ENCODE results near the gene SOS1.

SOS1 gene

DNA sequence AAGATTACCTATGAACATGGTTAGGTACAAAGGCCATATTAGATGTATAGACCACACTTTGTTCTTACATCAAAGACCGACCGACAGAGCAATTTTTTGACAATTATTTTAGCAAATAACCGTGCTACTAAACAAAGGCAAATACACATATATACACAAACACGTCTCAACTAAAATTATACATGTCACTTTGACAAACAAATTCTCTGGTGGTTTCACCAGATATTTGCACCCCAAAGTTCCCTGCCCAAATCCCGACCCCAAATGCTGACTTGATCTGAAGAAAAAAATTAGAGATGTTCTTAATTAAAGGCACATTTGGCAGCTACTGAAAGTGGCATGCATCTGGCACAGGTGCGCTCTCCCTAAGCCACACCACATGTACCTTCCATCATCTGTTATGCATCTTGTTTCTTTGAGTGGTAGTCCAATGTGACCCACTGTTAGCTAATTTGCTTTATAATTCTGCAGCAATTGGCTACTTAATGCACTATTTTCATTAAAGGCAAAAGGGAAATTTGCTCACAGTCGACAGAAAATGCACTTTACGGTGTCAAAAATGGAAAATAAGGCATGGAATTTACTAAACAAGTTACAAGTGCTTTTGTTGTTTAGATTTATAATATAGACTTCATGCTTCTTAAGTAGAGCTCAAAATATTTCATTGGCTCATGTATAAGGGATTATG, 139.0 kb downstream of the SOS1 start:
- Histone ChIP-seq H3K27me3 (replicated peaks; ENCODE audit: insufficient read depth, low read length) (no peaks in the 10 kb centered on the region), H4K20me1 (ENCODE audit: insufficient read depth, low read length) (no peaks in the 10 kb centered on the region), H3K4me2 (ENCODE audit: low read depth, low read length) (no peak overlapping the region), H3K9me2 (replicated peaks; ENCODE audit: insufficient read depth, low read length) (no peaks in the 10 kb centered on the region), H3K36me3 (replicated peaks; ENCODE audit: insufficient read depth, low read length) (no peaks in the 10 kb centered on the region), H2AFZ (ENCODE audit: low read length) (no peak overlapping the region), H3K9ac (ENCODE audit: low read length) (no peak overlapping the region), H3K9me3 (replicated peaks; ENCODE audit: insufficient read depth, low read length) (no peaks in the 10 kb centered on the region), H3K79me2 (ENCODE audit: low read length) (no peaks in the 10 kb centered on the region), H3K4me1 (ENCODE audit: low read length) (no peaks in the 10 kb centered on the region), H3F3A (ENCODE audit: insufficient read depth, low read length) (no peaks in the 10 kb centered on the region), H3K4me3 (ENCODE audit: low read length) (no peak overlapping the region), H3K27ac (ENCODE audit: low read length) (no peak overlapping the region)
- DNase-seq = no peak
- TF ChIP-seq CTCF (IDR thresholded peaks at IDR 0.05; ENCODE audit: low read length) (no peak), EZH2phosphoT487 (IDR thresholded peaks at IDR 0.05; ENCODE audit: low read length) (no peak), EZH2 (optimal IDR thresholded peaks at IDR 0.05; ENCODE audit: low read depth, low read length) (no peak)

GRCh38 chr2:38981003-38981669, 139.7 kb downstream of the SOS1 start:
- TF ChIP-seq EZH2 (optimal IDR thresholded peaks at IDR 0.05; ENCODE audit: low read depth, low read length) = no peak
- TF ChIP-seq EZH2phosphoT487 (IDR thresholded peaks at IDR 0.05; ENCODE audit: low read length) = no peak
- TF ChIP-seq CTCF (IDR thresholded peaks at IDR 0.05; ENCODE audit: low read length) = no peak
- Histone ChIP-seq H4K20me1 (ENCODE audit: insufficient read depth, low read length) (no peaks in the 10 kb centered on the region), H3F3A (ENCODE audit: insufficient read depth, low read length) (no peaks in the 10 kb centered on the region), H3K36me3 (replicated peaks; ENCODE audit: insufficient read depth, low read length) (no peaks in the 10 kb centered on the region), H3K4me1 (ENCODE audit: low read length) (no peaks in the 10 kb centered on the region), H3K9me2 (replicated peaks; ENCODE audit: insufficient read depth, low read length) (no peaks in the 10 kb centered on the region), H3K27ac (ENCODE audit: low read length) (no peak overlapping the region), H3K4me2 (ENCODE audit: low read depth, low read length) (no peak overlapping the region), H3K9ac (ENCODE audit: low read length) (no peak overlapping the region), H3K79me2 (ENCODE audit: low read length) (no peaks in the 10 kb centered on the region), H3K27me3 (replicated peaks; ENCODE audit: insufficient read depth, low read length) (no peaks in the 10 kb centered on the region), H3K4me3 (ENCODE audit: low read length) (no peak overlapping the region), H3K9me3 (replicated peaks; ENCODE audit: insufficient read depth, low read length) (no peaks in the 10 kb centered on the region), H2AFZ (ENCODE audit: low read length) (no peak overlapping the region)
- no peak for DNase-seq

DNA sequence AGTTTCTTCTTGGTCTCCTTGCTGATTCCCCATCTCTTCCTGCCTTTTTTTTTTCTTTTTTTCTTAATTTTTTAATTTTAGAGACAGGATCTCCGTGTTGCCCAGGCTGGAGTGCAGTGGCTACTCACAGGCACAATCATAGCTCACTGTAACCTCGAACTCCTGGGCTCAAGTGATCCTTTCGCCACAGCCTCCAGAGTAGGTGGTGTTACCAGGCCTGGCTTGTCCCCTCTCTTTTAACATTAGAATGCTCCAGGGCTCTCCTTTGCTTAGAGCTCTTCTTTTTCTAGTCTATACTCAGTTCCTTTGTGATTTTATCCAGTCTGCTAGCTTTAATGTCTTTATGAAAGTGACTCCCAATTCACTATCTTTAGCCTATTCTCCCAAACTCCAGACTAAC, 141.9 kb downstream of the SOS1 start:
- no peaks in the 10 kb centered on the region for H3F3A ChIP-seq (ENCODE audit: insufficient read depth, low read length)
- no peak for DNase-seq
- H3K4me3 ChIP-seq (ENCODE audit: low read length) = no peak overlapping the region
- no peaks in the 10 kb centered on the region for H3K4me1 ChIP-seq (ENCODE audit: low read length)
- no peaks in the 10 kb centered on the region for H3K36me3 ChIP-seq (replicated peaks; ENCODE audit: insufficient read depth, low read length)
- no peak overlapping the region for H3K4me2 ChIP-seq (ENCODE audit: low read depth, low read length)
- H3K9me2 ChIP-seq (replicated peaks; ENCODE audit: insufficient read depth, low read length) = no peaks in the 10 kb centered on the region
- H2AFZ ChIP-seq (ENCODE audit: low read length) = no peak overlapping the region
- H3K79me2 ChIP-seq (ENCODE audit: low read length) = no peaks in the 10 kb centered on the region
- no peaks in the 10 kb centered on the region for H3K9me3 ChIP-seq (replicated peaks; ENCODE audit: insufficient read depth, low read length)
- H3K27ac ChIP-seq (ENCODE audit: low read length) = no peak overlapping the region
- no peaks in the 10 kb centered on the region for H3K27me3 ChIP-seq (replicated peaks; ENCODE audit: insufficient read depth, low read length)
- TF ChIP-seq EZH2 (optimal IDR thresholded peaks at IDR 0.05; ENCODE audit: low read depth, low read length) (no peak), CTCF (IDR thresholded peaks at IDR 0.05; ENCODE audit: low read length) (no peak)
- H3K9ac ChIP-seq (ENCODE audit: low read length) = no peak overlapping the region
- H4K20me1 ChIP-seq (ENCODE audit: insufficient read depth, low read length) = no peaks in the 10 kb centered on the region

All from MM.1S (cell line).